HEK293T (cell line): Measurements from ENCODE around the gene KCTD11.

Experiments used
- CTCF ChIA-PET: fragments of 350-600 bp; formaldehyde crosslinking; extraction: SDS; loops from one replicate; lab custom pipeline; 2021; ENCODE audit warnings: antibody characterized with exemption, inconsistent platforms; lab: Yijun Ruan, JAX
- POLR2A ChIA-PET: fragments of 350-600 bp; formaldehyde crosslinking; extraction: SDS; loops from one replicate; lab custom pipeline; 2020; ENCODE audit warnings: antibody characterized with exemption, inconsistent platforms; lab: Yijun Ruan, JAX
- DNase-seq: peaks from one replicate; pipeline ENCODE4 v3.0.0; 2012; ENCODE audit warnings: mixed read lengths; ENCODE audit errors: extremely low spot score
- ARNT ChIP-seq: fragments of 450-650 bp; IDR thresholded peaks from 2 replicates; pipeline ENCODE4 v1.6.1; 2017; ENCODE audit warnings: mild to moderate bottlenecking
- BHLHE40 ChIP-seq: fragments of 450-650 bp; IDR thresholded peaks from 2 replicates; pipeline ENCODE4 v1.6.1; 2016; ENCODE audit warnings: mild to moderate bottlenecking, moderate library complexity, borderline replicate concordance
- CTBP1 ChIP-seq: fragments of 450-650 bp; IDR thresholded peaks from 2 replicates; pipeline ENCODE4 v1.6.1; 2016; ENCODE audit warnings: borderline replicate concordance
- ELF4 ChIP-seq: fragments of 450-650 bp; IDR thresholded peaks from 2 replicates; pipeline ENCODE4 v1.6.1; 2017; ENCODE audit warnings: antibody characterized with exemption
- FOXA1 ChIP-seq: fragments of 450-650 bp; IDR thresholded peaks from 2 replicates; pipeline ENCODE4 v1.6.1; 2016; ENCODE audit warnings: mild to moderate bottlenecking
- FOXK2 ChIP-seq: fragments of 450-650 bp; IDR thresholded peaks from 2 replicates; pipeline ENCODE4 v1.6.1; 2016; ENCODE audit warnings: mild to moderate bottlenecking
- FOXM1 ChIP-seq: fragments of 450-650 bp; IDR thresholded peaks from 2 replicates; pipeline ENCODE4 v1.6.1; 2017; ENCODE audit warnings: mild to moderate bottlenecking, borderline replicate concordance
- HDGF ChIP-seq: fragments of 450-650 bp; IDR thresholded peaks from 2 replicates; pipeline ENCODE4 v1.6.1; 2017; ENCODE audit warnings: antibody characterized with exemption, borderline replicate concordance
- L3MBTL2 ChIP-seq: fragments of 450-650 bp; conservative IDR thresholded peaks from 2 replicates; pipeline ENCODE4 v1.6.1; 2016; ENCODE audit warnings: mild to moderate bottlenecking
- LEF1 ChIP-seq: fragments of 450-650 bp; IDR thresholded peaks from 2 replicates; pipeline ENCODE4 v1.6.1; 2017; ENCODE audit warnings: mild to moderate bottlenecking, borderline replicate concordance
- NFRKB ChIP-seq: fragments of 450-650 bp; IDR thresholded peaks from 2 replicates; pipeline ENCODE4 v1.6.1; 2016; ENCODE audit warnings: mild to moderate bottlenecking, moderate library complexity
- SP1 ChIP-seq: fragments of 450-650 bp; IDR thresholded peaks from 2 replicates; pipeline ENCODE4 v1.6.1; 2017
- SUZ12 ChIP-seq: fragments of 450-650 bp; IDR thresholded peaks from 2 replicates; pipeline ENCODE4 v1.6.1; 2016; ENCODE audit warnings: mild to moderate bottlenecking
- TARDBP ChIP-seq: fragments of 450-650 bp; IDR thresholded peaks from 2 replicates; pipeline ENCODE4 v1.6.1; 2016
- ZNF384 ChIP-seq: fragments of 450-650 bp; IDR thresholded peaks from 2 replicates; pipeline ENCODE4 v1.6.1; 2016
- TF ChIP-seq, protein P1 (sequence below): fragments of 450-650 bp; IDR thresholded peaks from 2 replicates; pipeline ENCODE4 v1.6.1; 2016

Gene KCTD11

DNA sequence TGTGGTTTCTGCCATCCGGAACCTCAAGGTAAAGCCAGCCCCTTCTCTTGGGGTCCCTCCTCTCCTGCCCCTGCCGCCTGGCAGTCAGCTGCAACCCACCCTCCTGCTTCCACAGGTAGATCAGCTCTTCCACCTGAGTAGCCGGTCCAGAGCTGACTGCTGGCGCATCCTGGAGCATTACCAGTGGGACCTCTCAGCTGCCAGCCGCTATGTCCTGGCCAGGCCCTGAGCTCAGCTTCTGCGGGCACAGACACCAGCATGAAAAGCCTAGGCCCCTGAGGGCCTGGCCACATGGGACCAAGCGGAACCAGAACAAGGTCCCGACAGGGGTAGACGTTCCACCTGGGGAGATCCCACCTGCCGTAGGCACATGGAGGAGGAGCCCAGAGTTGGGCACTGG lies 36.9 kb downstream of the KCTD11 start:
- CTCF ChIA-PET: no interaction called here
- TF ChIP-seq FOXK2 (no peak), NFRKB (no peak), HDGF (no peak), ZNF384 (no peak), FOXA1 (no peak), LEF1 (no peak), BHLHE40 (no peak), ELF4 (no peak), CTBP1 (no peak), SUZ12 (no peak), TARDBP (no peak), SP1 (no peak), FOXM1 (no peak), L3MBTL2 (no peak), ARNT (no peak)
- TF ChIP-seq, protein P1, sequence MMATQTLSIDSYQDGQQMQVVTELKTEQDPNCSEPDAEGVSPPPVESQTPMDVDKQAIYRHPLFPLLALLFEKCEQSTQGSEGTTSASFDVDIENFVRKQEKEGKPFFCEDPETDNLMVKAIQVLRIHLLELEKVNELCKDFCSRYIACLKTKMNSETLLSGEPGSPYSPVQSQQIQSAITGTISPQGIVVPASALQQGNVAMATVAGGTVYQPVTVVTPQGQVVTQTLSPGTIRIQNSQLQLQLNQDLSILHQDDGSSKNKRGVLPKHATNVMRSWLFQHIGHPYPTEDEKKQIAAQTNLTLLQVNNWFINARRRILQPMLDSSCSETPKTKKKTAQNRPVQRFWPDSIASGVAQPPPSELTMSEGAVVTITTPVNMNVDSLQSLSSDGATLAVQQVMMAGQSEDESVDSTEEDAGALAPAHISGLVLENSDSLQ: no peak
- POLR2A ChIA-PET: interaction anchor here (1.5 to 1.6 kb wide), 2 partner anchors 9 to 15 kb away, joined by 4 to 6 read pairs; partner anchors contain the start of gene TMEM256
- DNase-seq: no peak

DNA sequence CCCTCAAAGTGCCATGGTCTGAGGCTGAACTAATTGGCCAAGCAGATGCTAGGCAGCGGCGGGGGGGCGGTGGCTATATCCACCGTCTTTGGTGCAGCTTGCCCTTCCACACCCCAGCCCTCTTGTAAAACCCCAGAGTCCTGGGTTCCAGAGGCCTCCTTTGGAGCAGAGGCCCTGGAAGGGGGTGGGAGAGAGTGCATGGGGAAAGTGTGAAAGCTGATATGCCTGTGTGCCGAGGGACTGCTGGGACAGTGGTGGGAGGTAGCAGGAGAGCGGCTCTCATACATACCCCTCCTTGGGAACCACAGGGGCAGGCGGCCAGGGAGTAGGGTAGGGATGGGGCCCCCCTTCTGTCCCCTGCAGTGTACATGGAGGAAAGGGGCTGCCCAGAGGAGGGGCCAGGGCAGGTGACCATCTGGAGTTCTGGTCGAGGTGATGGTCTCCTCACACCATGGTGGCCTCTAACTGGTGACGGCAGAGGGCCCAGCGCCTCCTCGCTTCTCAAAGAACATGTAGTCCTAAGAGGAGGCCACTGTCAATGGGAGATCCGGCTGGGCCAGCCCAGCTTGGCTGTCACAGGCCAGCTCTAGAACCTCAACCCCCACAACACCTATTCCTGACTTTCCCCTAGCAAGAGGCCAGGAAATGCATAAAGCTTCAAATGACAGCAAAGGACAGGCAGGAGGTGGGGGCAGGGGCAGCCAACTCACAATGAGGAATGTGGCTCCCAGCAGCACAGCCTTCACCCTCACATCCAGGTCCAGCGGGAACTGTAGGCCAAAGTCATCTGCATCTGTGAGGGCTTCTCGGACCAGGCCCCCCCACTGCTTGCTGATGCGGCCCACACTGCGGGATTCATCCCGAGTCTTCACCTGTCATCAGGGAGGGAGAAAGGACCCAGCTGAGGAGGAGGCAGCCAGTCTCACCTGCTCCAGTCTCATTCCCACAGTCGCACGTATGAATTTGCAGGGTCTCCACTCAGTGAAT lies 38.3 kb downstream of the KCTD11 start:
- ChIA-PET CTCF (no interaction called here), POLR2A (no interaction called here)
- no peak for DNase-seq
- TF ChIP-seq HDGF (no peak), ARNT (no peak), LEF1 (no peak), FOXK2 (no peak), NFRKB (no peak)

DNA sequence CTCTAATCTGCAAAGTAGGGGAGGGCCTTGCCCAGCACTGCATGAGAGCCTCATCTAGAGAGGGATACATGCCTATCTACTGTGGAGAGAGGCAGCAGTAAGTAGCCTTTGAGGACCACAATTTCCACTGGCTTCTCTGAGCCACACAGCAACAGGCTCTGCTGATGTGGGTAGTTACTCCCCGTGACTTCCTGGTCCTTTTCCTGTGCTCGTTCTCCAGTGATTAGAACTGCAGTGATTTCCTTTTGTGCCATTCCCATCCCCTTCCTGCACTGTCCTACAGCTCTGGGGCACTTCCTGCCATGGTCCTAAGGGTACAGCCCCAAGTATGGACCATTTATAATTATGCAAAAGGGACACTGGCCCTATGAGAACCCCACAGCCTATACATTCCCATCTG lies 39.3 kb downstream of the KCTD11 start:
- CTCF ChIA-PET: no interaction called here
- DNase-seq: no peak
- POLR2A ChIA-PET: no interaction called here
- no peak for TF ChIP-seq NFRKB
- TF ChIP-seq FOXA1: no peak
- no peak for TF ChIP-seq LEF1
- no peak for TF ChIP-seq BHLHE40

DNA sequence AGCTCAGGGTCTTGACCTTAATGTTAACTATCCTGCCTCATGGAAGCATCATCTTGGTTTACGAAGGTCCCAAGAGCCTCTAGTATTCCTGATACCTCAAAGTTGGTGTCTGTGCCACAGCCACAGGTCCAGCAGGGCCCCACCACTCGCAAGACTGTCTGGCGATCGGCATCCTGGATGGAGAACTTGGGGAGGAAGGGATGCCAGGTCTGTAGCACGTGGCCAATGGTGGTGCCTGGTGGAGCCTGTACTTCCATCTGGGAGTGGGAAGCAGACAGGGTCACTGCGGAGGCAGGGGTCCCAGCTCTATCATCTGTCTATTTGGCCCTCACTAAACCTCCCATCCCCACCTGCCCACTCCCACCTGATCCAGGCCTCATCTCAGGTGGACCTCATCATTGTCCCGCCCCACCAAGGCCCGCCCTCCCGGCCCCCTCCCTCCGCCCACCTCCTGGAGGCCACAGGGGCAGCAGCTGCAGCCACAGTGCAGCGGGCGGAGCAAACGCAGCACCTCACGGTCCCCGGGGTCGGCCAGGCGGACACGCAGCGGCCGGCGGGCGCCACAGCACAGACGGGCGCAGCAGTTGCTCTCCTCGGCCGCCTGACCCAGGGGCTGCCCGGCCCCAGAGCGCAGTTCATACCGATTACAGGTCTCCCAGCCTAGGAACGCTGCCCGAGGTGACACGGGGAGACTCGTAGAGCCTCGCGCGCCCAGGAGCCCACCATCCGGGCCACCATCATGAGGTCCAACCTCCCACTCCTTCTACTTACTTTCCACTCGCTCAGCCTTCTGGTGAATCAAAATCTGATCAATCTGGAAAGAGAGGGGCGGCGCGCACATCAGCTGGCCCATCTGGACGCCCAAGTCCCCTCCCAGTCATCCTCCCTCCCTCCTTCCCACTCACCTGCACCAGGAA lies 41.0 kb downstream of the KCTD11 start:
- DNase-seq: no peak
- ChIA-PET CTCF (no interaction called here), POLR2A (no interaction called here)
- TF ChIP-seq L3MBTL2 (no peak), ZNF384 (no peak), FOXM1 (no peak), ELF4 (no peak), BHLHE40 (no peak), HDGF (no peak), ARNT (no peak), LEF1 (no peak), CTBP1 (no peak), TARDBP (no peak), SP1 (no peak), NFRKB (no peak), FOXA1 (no peak), SUZ12 (no peak), FOXK2 (no peak)
- TF ChIP-seq, protein P1: no peak

DNA sequence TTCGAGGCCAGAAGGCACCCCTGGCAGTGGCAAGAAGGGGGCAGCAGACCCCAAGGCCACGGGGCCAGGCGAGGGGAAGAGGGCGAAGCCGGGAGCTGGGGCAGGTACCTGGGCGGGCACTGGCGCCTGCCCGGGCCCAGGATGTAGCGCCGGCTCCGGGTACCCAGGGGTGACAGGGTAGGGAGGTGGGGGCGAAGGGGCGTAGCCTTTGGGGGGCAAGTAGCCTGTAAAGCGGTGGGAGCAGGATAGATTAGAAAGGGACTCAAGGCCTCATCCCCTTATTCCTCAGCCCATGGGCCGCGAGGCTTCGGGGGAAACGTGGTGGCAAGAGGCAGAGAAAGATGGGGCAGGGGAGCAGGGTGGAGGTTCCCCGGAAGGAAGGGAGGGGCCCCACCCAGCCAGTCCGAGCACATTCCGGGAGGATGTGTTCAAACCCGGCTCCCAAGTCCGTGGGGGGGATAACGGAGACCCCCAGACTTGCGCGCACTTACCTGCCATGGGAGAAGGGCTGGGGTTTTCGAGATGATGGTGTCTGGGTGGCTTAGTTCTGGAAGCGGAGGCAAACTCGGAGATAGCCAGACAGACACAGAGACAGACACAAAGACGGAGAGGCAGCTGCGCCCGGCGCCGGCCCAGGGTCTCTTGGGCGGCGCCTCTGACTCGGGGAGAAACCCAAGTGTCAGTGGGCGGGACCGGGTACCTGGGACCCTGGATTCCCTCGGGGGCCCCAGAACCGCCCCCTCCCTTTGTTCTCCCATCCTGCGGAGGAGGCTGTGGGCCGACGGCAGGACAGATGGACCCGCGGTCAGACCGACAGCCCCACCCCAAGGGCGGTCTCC lies 41.9 kb downstream of the KCTD11 start:
- ChIA-PET CTCF (no interaction called here), POLR2A (interaction anchor here (0.6 to 1.0 kb wide), 3 partner anchors 10 to 19 kb away, joined by 3 to 4 read pairs (median 3); partner anchors contain the start of gene TMEM256)
- no peak for DNase-seq
- no peak for TF ChIP-seq SP1
- TF ChIP-seq FOXK2: no peak
- TF ChIP-seq HDGF: no peak
- no peak for TF ChIP-seq CTBP1
